ENCODE results near the gene NCOA7.

Gene NCOA7

GRCh38 chr6:125865015-125865414, 74.3 kb downstream of the NCOA7 start:
- Histone ChIP-seq H3K9me3 (no peaks in the 10 kb centered on the region), H4K20me1 (no peaks in the 10 kb centered on the region), H3K4me3 (no peak overlapping the region), H3K4me1 (no peaks in the 10 kb centered on the region), H3K4me2 (no peak overlapping the region), H3K27me3 (no peaks in the 10 kb centered on the region), H3K27ac (no peak overlapping the region), H3K9ac (no peak overlapping the region), H3K36me3 (no peaks in the 10 kb centered on the region)
- no peak for TF ChIP-seq Cebpa-rat (IDR thresholded peaks at IDR 0.05)

GRCh38 chr6:125866433-125866832, 75.7 kb downstream of the NCOA7 start:
- no peak overlapping the region for H3K4me2 ChIP-seq
- no peak for TF ChIP-seq Cebpa-rat (IDR thresholded peaks at IDR 0.05)

GRCh38 chr6:125867483-125867942, 76.8 kb downstream of the NCOA7 start:
- no peaks in the 10 kb centered on the region for H3K9me3 ChIP-seq
- no peak overlapping the region for H3K27ac ChIP-seq
- no peak for TF ChIP-seq Cebpa-rat (IDR thresholded peaks at IDR 0.05)
- H3K4me1 ChIP-seq, result no peaks in the 10 kb centered on the region
- no peak overlapping the region for H3K4me2 ChIP-seq
- no peaks in the 10 kb centered on the region for H3K27me3 ChIP-seq
- H3K36me3 ChIP-seq, result no peaks in the 10 kb centered on the region
- H4K20me1 ChIP-seq, result no peaks in the 10 kb centered on the region
- H3K9ac ChIP-seq, result no peak overlapping the region
- no peak overlapping the region for H3K4me3 ChIP-seq

More at GRCh38 chr6:125866433-125866832, 75.7 kb downstream of the NCOA7 start:
- no peaks in the 10 kb centered on the region for H3K27me3 ChIP-seq
- H3K9ac ChIP-seq, result no peak overlapping the region
- no peak overlapping the region for H3K27ac ChIP-seq
- H3K9me3 ChIP-seq, result no peaks in the 10 kb centered on the region
- H3K4me3 ChIP-seq, result no peak overlapping the region
- no peaks in the 10 kb centered on the region for H3K4me1 ChIP-seq
- H3K36me3 ChIP-seq, result no peaks in the 10 kb centered on the region
- H4K20me1 ChIP-seq, result no peaks in the 10 kb centered on the region

DNA sequence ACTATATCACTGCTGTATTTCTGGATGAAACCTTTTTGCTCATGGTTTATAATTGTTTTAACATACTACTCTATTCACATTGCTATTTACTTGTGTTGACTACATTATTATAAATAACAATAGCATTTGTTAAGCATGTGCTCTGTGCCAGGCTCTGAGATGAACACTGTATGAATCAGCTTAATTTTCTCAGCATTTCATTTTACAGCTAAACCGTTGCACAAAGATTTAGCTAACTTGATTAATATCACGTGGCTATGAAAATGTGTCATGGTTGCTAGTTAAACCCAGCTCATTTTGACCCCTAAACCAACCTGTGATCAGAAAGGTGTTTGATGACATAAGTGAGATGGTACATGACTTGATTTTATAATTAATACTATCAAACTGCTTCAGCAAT, 77.5 kb downstream of the NCOA7 start:
- no peaks in the 10 kb centered on the region for H3K4me1 ChIP-seq
- H3K9me3 ChIP-seq, result no peaks in the 10 kb centered on the region
- H3K4me2 ChIP-seq, result no peak overlapping the region
- no peaks in the 10 kb centered on the region for H3K27me3 ChIP-seq
- H3K27ac ChIP-seq, result no peak overlapping the region
- H3K36me3 ChIP-seq, result no peaks in the 10 kb centered on the region
- no peaks in the 10 kb centered on the region for H4K20me1 ChIP-seq
- H3K4me3 ChIP-seq, result no peak overlapping the region
- TF ChIP-seq Cebpa-rat (IDR thresholded peaks at IDR 0.05), result no peak
- H3K9ac ChIP-seq, result no peak overlapping the region

GRCh38 chr6:125868678-125869395, 78.1 kb downstream of the NCOA7 start:
- no peak overlapping the region for H3K4me2 ChIP-seq
- no peaks in the 10 kb centered on the region for H3K27me3 ChIP-seq
- no peaks in the 10 kb centered on the region for H3K9me3 ChIP-seq
- TF ChIP-seq Cebpa-rat (IDR thresholded peaks at IDR 0.05), result no peak
- H4K20me1 ChIP-seq, result no peaks in the 10 kb centered on the region
- no peak overlapping the region for H3K9ac ChIP-seq
- no peaks in the 10 kb centered on the region for H3K36me3 ChIP-seq
- H3K4me3 ChIP-seq, result no peak overlapping the region
- H3K27ac ChIP-seq, result no peak overlapping the region
- no peaks in the 10 kb centered on the region for H3K4me1 ChIP-seq

GRCh38 chr6:125869427-125869826, 78.7 kb downstream of the NCOA7 start:
- Histone ChIP-seq H3K9ac (no peak overlapping the region), H3K4me3 (no peak overlapping the region), H3K27ac (no peak overlapping the region), H3K36me3 (no peaks in the 10 kb centered on the region), H3K4me1 (no peaks in the 10 kb centered on the region), H3K9me3 (no peaks in the 10 kb centered on the region), H4K20me1 (no peaks in the 10 kb centered on the region), H3K27me3 (no peaks in the 10 kb centered on the region), H3K4me2 (no peak overlapping the region)
- no peak for TF ChIP-seq Cebpa-rat (IDR thresholded peaks at IDR 0.05)

DNA sequence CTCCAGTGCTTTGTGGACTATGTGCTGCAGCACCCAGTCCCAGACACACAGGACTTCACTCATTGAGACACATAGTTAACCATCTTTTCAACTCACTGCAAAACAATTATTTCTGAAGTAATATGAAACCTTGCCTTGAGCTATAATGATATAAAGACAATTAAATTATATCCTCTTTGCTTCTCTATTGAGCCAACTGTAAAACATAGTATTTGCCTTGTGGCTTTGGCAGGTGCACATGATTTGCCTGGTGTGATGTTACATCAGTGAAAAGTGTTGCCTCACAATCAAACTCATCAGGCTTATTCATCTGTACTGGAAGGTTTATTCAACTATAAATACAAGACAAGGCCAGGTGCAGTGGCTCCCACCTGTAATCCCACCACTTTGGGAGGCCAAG, 80.6 kb downstream of the NCOA7 start:
- no peak overlapping the region for H3K4me3 ChIP-seq
- no peaks in the 10 kb centered on the region for H3K27me3 ChIP-seq
- H3K9me3 ChIP-seq, result no peaks in the 10 kb centered on the region
- H3K9ac ChIP-seq, result no peak overlapping the region
- no peak overlapping the region for H3K27ac ChIP-seq
- no peak overlapping the region for H3K4me2 ChIP-seq
- no peaks in the 10 kb centered on the region for H3K4me1 ChIP-seq
- H3K36me3 ChIP-seq, result peaks cover 6% of the 10 kb centered on the region; the same call in 1 of the 2 replicates
- no peaks in the 10 kb centered on the region for H4K20me1 ChIP-seq
- TF ChIP-seq Cebpa-rat (IDR thresholded peaks at IDR 0.05), result no peak

GRCh38 chr6:125872259-125872921, 81.6 kb downstream of the NCOA7 start:
- Histone ChIP-seq H3K9me3 (no peaks in the 10 kb centered on the region), H3K4me1 (no peaks in the 10 kb centered on the region), H3K4me2 (no peak overlapping the region), H3K27me3 (no peaks in the 10 kb centered on the region), H3K9ac (no peak overlapping the region), H3K27ac (no peak overlapping the region), H3K36me3 (peaks cover 6% of the 10 kb centered on the region; the same call in 1 of the 2 replicates), H3K4me3 (no peak overlapping the region), H4K20me1 (no peaks in the 10 kb centered on the region)
- TF ChIP-seq Cebpa-rat (IDR thresholded peaks at IDR 0.05), result no peak

GRCh38 chr6:125882243-125882642, 91.5 kb downstream of the NCOA7 start:
- Histone ChIP-seq H3K27me3 (no peaks in the 10 kb centered on the region), H3K4me2 (no peak overlapping the region), H3K9ac (no peak overlapping the region), H3K9me3 (no peaks in the 10 kb centered on the region), H3K27ac (no peak overlapping the region), H3K4me3 (no peak overlapping the region), H4K20me1 (no peaks in the 10 kb centered on the region), H3K4me1 (no peaks in the 10 kb centered on the region), H3K36me3 (peaks cover 46% of the 10 kb centered on the region)
- no peak for TF ChIP-seq Cebpa-rat (IDR thresholded peaks at IDR 0.05)

DNA sequence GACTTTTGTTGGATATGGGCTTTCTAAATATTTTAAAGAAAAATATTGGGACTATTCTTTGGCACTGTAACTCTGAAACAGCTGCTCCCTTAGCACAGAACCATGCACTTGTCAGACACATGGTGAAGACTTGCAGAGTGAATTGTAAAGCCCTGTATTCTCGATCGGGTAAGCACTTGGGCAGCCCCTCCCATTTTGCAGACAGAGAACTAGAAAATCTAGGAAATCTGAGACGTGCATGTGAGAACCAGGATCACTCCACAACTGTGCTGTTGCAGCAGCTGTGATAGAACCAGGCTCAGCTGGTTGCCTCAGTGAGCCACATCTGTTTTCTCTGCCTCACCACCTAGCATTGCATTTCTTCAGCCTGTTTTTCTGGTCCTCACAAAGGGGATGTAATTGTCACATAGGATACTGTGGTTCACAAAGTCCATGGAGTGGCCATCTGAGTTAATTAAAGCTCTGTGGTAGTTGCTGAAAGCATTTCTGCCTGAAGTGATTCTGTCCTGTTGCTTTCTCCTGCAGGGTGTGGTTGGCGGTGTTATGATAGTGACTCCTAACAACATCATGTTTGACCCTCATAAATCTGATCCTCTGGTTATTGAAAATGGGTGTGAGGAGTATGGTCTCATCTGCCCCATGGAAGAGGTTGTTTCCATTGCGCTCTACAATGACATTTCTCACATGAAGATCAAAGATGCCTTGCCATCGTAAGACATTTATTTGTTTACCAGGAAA, 94.0 kb downstream of the NCOA7 start:
- peaks cover 7% of the 10 kb centered on the region; the same call in 1 of the 2 replicates for H3K4me1 ChIP-seq
- H3K9ac ChIP-seq, result no peak overlapping the region
- H3K4me2 ChIP-seq, result no peak overlapping the region
- no peak for TF ChIP-seq Cebpa-rat (IDR thresholded peaks at IDR 0.05)
- no peaks in the 10 kb centered on the region for H3K9me3 ChIP-seq
- H3K4me3 ChIP-seq, result no peak overlapping the region
- H3K27me3 ChIP-seq, result no peaks in the 10 kb centered on the region
- no peak overlapping the region for H3K27ac ChIP-seq
- H4K20me1 ChIP-seq, result no peaks in the 10 kb centered on the region
- peaks cover 53% of the 10 kb centered on the region for H3K36me3 ChIP-seq
